CMK (cell line): ENCODE results near the gene DHDDS.
"Not testable (repeated sequence)": the region's sequence is repeated elsewhere in the genome, so short reads cannot be mapped to it uniquely, and the experiment has no call there.

Experiments used
- DNase-seq: peaks from one replicate; pipeline ENCODE4 v3.0.0-alpha.2; 2010; ENCODE audit warnings: low read depth

DHDDS gene

GRCh38 chr1:26475989-26476388 lies 43.9 kb downstream of the DHDDS start:
- DNase-seq = no peak

- no peak for DNase-seq
Measured at GRCh38 chr1:26476958-26477357, 44.8 kb downstream of the DHDDS start.

GRCh38 chr1:26477446-26478152 lies 45.5 kb downstream of the DHDDS start:
- no peak for DNase-seq

DNA sequence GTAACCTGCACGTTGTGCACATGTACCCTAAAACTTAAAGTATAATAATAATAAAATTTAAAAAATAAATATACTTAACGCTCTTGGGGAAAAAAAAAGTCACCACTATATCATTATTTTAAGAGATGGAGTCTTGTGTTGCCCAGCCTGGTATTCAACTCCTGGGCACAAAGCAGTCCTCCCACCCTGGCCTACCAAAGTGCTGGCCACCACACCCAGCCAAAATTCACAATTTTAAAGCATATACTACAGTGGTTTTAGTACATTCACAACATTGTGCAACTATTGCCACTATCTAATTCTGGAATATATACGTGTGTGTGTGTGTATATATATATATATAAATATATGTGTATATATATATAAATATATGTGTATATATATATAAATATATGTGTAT lies 46.0 kb downstream of the DHDDS start:
- no peak for DNase-seq

GRCh38 chr1:26478988-26479387 lies 46.9 kb downstream of the DHDDS start:
- no peak for DNase-seq

DNA sequence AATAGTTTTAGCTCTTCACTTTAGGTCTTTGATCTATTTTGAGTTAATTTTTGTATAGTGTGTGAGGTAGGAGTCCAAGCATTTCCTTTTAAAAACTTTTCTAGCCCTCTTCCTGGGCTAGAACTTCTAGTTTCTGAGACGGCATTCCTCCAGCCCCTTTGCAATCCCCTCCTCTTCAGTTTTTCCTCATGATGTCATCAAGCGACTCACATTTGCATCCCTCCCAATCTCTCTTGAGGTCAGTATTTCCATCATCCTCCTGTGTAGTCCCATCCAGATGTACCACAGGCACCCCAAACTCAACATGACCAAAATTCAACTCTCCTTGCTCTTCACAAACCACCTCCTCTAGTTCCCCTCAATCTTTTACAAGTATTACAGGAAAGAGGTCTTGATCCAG lies 50.8 kb downstream of the DHDDS start:
- DNase-seq = no peak

DNA sequence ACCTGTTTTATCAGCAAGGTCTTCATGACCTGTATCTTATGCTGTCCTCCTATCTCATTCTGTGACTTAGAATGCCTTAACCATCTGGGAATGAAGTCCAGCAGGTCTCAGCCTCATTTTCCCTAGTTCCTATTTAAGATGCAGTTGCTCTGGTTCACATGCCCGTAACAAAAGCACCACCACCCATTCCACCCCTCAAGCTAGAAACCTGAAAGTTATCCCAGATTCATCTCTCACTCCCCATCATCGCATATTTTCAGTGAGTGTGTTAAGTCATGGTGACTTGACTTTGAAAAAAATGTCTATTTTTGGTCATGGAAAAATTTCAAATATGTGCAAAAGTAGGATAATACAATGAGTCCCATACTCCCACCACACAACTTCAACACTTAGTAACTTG lies 51.9 kb downstream of the DHDDS start:
- no peak for DNase-seq

GRCh38 chr1:26490155-26490554 lies 58.0 kb downstream of the DHDDS start:
- no peak for DNase-seq

DNA sequence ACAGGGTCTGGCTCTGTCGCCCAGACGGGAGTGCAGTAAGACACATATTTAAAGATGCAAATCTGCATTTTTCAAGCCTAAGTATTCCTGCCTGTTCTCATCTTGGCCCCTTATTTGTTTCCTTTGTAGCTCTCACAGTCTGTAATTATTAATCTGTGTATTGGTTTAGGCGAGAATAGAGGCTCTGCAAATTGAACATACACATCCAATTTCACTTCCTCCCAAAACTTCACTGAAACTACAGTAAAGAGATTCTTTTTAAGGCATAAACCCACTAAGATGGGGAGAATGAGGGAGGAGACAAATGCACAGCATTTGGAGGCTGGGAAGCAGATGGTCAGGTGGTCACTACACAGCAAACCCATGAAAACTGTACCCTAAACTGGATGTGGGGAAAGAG lies 61.1 kb downstream of the DHDDS start:
- DNase-seq = no peak

- no peak for DNase-seq
Measured at GRCh38 chr1:26493938-26494337, 61.8 kb downstream of the DHDDS start.

DNA sequence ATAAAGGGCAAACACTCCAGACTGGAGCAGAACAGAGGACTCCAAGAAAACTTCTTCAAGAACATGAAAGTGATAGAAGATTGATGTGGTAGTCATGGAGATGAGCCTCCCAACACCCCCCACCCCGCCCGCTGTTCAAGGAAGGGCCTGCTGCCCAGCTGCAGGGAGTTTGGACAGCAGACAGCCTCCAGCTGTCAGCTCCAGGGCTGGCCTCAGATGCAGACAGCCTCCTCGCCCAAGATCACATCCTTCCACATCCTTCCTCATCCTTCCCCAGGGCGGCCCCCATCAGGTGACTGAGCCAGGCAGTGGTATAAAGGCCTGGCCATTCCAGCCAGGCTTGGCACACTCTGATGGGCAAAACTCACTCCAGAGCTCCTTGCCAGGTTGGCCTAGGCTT lies 64.7 kb downstream of the DHDDS start:
- no peak for DNase-seq

DNA sequence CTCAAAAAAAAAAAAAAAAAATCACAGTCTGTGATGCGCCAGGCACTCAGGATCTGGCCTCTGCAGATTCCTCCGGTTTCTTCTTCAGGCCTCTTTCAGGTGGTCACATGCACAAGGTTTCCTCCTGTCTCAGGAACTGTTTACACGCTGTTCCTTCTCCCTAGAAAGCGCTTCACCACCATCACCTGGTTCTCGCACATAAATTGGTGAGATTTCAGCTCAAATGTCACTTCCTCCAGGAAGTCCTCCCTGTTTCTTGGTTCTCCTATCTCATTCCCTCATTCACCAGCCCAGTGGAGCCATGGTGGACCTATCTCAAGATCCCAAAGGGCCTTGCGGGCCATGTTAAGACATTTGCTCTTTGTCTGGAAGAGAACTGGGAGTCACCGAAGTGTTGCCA lies 66.8 kb downstream of the DHDDS start:
- no peak for DNase-seq

DNA sequence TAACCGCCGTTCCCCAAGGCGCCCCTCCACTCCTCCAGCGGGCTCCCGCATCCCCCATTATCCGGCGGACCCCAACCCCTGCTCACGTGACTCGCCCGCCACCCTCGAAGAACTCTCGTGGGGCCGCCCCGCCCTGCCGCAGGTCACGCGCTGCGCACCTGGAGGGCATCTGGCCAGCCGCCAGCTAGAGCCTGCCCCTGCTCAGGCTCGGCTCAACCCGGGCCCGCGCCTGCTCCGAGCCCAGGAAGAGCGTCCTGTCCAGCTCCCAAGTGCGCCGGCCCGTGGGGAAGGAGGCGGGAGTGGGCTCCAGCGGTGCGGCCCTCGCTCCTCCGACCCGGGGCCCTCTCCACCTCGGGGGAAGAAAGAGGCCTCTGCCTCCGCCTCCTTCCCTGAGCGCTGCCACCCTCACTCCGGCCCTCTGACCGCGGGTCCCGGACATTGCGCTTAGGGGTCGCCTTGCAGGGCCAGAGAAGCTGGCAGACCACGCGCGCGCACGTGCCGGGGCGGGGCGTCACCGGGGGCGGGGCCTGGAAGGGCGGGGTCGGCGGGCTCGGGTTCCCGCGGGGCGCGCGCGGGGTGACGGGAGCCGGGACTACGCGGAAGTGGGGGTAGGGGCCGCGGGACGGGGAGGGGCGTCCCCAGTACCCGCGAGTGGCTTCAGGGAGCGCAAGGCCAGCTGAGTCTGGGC lies 68.5 kb downstream of the DHDDS start:
- peak; percentile 91 for DNase-seq

- DNase-seq = not testable (repeated sequence)
Measured at GRCh38 chr1:26510711-26511110, 78.6 kb downstream of the DHDDS start.

- not testable (repeated sequence) for DNase-seq
Measured at GRCh38 chr1:26515836-26516235, 83.7 kb downstream of the DHDDS start.

DNA sequence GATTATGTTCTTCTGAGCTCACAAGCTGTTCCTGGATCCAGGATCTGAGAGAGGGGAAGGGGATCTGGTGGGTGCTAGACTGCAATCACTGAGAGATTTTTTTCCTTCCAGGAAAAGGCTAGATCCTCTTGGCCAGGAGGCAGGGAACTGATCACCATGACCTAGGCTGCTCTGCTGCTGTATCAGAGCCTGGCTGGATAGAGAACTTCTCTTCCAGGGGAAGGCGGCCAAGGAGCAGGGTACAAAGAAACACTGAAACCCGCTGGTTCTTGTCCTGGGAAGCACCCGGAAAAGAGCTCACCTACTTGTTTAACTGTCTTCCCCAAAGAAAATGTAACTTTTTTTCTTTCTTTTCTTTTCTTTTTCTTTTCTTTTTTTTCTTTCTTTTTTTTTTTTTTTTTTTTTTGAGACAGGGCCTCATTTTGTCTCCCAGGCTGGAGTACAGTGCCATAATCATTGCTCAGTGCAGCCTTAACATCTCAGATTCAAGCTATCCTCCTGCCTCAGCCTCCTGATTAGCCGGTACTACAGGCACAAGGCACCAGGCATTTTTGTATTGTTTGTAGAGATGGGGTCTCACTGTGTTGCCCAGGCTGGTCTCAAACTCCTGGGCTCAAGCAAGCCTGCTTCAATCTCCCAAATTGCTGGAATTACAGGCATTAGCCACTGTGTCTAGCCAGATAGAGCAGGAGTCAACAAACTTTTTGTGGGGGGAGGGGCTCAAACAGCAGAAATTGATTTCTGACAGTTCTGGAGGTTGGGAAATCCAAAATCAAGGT lies 85.1 kb downstream of the DHDDS start:
- no peak for DNase-seq

DNA sequence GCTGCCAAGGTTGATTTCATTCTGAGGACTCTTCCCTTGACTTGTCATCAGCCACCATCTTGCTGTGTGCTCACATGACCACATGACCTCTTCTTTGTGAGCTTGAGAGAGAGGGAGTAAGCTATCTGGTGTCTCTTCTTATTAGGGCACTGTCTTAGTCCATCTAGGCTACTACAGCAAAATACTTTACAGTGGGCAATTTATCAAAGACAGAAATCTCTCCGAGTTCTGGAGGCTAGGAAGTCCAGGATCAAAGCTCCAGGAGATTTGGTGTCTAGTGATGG lies 85.6 kb downstream of the DHDDS start:
- DNase-seq = no peak

DNA sequence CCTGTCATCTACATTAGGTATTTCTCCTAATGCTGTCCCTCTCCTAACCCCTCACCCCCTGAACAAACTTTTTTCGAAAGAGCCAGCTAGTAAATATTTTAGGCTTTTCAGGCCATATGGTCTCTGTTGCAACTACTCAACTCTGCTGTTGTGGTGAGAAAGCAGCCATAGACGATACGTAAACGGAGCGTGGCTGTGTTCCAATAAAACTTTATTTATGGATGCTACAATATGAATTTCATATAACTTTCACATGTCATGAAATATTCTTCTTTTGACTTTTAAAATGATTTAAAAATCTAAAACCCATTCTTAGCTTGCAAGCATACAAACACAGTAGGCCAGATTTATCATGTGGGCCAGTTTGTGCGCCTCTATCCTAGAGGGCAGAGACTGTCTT lies 86.2 kb downstream of the DHDDS start:
- no peak for DNase-seq

GRCh38 chr1:26520339-26520738 lies 88.2 kb downstream of the DHDDS start:
- DNase-seq = no peak
